GM23248 (cell line): ENCODE data around the gene PPP4R2.

Experiments
- EZH2 ChIP-seq: fragments of 200-600 bp; sonication (generic); IDR thresholded peaks from 2 replicates; pipeline ENCODE4 v1.6.1; 2018; ENCODE audit warnings: antibody characterized with exemption, mild to moderate bottlenecking; ENCODE audit not compliant: insufficient read depth, poor library complexity, severe bottlenecking
- EZH2phosphoT487 ChIP-seq: fragments of 200-600 bp; sonication (generic); IDR thresholded peaks from 2 replicates; pipeline ENCODE4 v1.6.1; 2018; ENCODE audit warnings: antibody characterized with exemption, moderate library complexity, mild to moderate bottlenecking, low read depth; ENCODE audit not compliant: insufficient read depth

DNA sequence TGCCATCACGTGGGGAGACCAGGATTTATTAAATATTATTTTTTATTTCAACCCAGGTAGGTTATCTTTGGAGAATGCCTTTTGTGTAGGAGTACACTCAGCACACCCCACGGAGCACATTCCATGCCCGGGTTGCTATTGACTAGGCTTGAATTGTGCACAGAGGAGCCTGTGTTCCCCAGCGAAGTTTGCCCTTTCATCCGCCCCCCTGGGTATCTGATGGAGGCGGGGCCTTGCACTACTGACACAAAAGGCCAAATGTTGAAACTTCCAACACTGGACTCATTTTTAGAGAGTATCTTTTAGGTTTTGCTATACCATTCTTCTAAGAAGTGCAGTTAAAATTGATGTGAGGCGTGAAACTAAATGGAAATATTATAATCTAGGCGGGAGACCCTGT, 39.3 kb upstream of the PPP4R2 start:
- no peak for TF ChIP-seq EZH2phosphoT487
- no peak for TF ChIP-seq EZH2
